ENCODE data around the gene C9orf78. TPM values are rescaled to one million over a fixed set of nuclear protein-coding genes. Genes with fewer than 3 reads are reported as not detected.

The C9orf78 gene
- total and polyA plus RNA-seq, 2 of the 8 experiments (the other 6 are each of a cell fraction or from before 2014, with no cell fraction given): 17.4 to 40.6 TPM

DNA sequence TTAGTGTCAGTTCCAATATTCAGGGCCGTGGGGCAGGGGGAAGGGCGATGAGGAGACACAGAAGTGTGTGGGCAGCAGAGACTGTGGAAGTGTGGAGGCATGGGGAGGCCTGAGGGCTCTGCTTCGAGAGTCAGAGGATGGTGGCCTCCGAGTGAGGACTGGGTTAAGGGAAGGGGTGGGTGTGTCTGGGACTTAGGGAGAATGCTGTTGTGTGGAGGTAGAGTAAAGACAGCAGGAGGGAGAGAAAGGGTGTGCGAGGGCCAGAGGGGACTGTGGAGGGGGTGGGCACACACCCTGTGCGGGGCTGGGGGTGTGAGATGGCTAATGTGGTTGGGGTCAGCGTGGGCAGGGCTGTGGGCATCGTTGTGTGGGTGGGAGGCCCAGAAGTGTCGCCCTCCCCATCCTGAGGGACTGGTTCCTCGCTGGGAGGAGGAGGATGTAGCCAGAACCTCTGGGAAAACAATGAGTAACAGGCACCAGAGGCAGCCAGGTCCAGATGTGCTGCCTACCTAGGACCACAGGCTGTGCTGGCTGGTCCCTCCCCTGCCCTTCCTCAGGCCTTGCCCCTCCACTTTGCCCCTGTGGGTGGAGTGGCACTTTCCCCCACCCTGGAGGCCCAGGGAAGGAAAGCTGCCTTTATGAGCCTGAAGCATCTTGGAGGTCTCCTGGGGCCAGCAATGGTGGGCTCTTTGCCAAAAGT, 4.4 kb upstream of the C9orf78 start:
- Histone ChIP-seq H4K8ac (ENCODE audit: extremely low read depth, insufficient read depth, low read length) (peak overlapping the region; percentile 7; the same call in 1 of the 2 replicates), H3K23me2 (ENCODE audit: low read depth, low read length) (peaks cover 3% of the 10 kb centered on the region), H3K4ac (replicated peaks; ENCODE audit: insufficient read length, low read depth, low read length) (no peak overlapping the region), H2BK5ac (ENCODE audit: low read depth, low read length) (peak overlapping the region; percentile 21; the same call in 1 of the 2 replicates), H2AK5ac (ENCODE audit: low read depth, low read length) (no peak overlapping the region), H4K91ac (replicated peaks; ENCODE audit: insufficient read length, low read length) (peak overlapping the region; percentile 57), H3K9ac (replicated peaks in 1 of 4; ENCODE audit: extremely low read depth in 1 of 4, low read depth in 3 of 4, low read length in 3 of 4) (no peak overlapping the region; a peak in 1 of 7 replicates), H2AFZ (ENCODE audit: low read length) (no peak overlapping the region), H3K4me1 (replicated peaks in 1 of 4; ENCODE audit: control insufficient read depth in 3 of 4, insufficient read depth in 4 of 4, low read length in 3 of 4) (peaks cover 5 to 18% (median 10%) of the 10 kb centered on the region in 4 experiments; a peak in 6 of 7 replicates), H2BK20ac (ENCODE audit: low read length) (no peak overlapping the region), H3K9me3 (ENCODE audit: insufficient read depth in 2 of 2, low read depth in 1 of 2, low read length in 1 of 2) (no peaks in the 10 kb centered on the region), H3K79me2 (ENCODE audit: control insufficient read depth in 1 of 2, insufficient read depth in 2 of 2, low read length in 2 of 2) (peaks cover 3 to 4% of the 10 kb centered on the region in 2 experiments; a peak in 3 of 4 replicates), H4K20me1 (replicated peaks in 1 of 2; ENCODE audit: control insufficient read depth in 1 of 2, insufficient read depth in 2 of 2, low read length in 2 of 2) (peaks cover 0 to 3% of the 10 kb centered on the region in 2 experiments), H2BK12ac (ENCODE audit: low read depth, low read length) (no peak overlapping the region), H2BK120ac (replicated peaks; ENCODE audit: low read depth, low read length) (no peak overlapping the region), H3K14ac (ENCODE audit: insufficient read length) (no peak overlapping the region), H3K23ac (ENCODE audit: insufficient read length) (no peak overlapping the region), H3K56ac (replicated peaks; ENCODE audit: insufficient read length, low read depth, low read length) (no peak overlapping the region), H3K18ac (ENCODE audit: extremely low read depth, low read length) (no peak overlapping the region), H3K27me3 (replicated peaks in 1 of 4; ENCODE audit: control insufficient read depth in 3 of 4, extremely low read depth in 1 of 4, insufficient read depth in 3 of 4, low read length in 3 of 4) (no peaks in the 10 kb centered on the region), H3K4me2 (ENCODE audit: insufficient read depth in 1 of 2, low read depth in 2 of 2, low read length in 2 of 2) (no peak overlapping the region), H3K4me3 (ENCODE audit: extremely low read depth in 1 of 4, insufficient read depth in 2 of 4, low read depth in 3 of 4, low read length in 4 of 4) (no peak overlapping the region), H3K79me1 (ENCODE audit: low read depth, low read length) (peaks cover 4% of the 10 kb centered on the region), H4K5ac (ENCODE audit: insufficient read length, low read depth, low read length) (no peak overlapping the region), H3K36me3 (ENCODE audit: control insufficient read depth in 2 of 4, insufficient read depth in 4 of 4, low read length in 3 of 4) (no peaks in the 10 kb centered on the region), H3K27ac (ENCODE audit: low read depth, low read length) (no peak overlapping the region), H2BK15ac (ENCODE audit: low read length) (0 out of 2 replicates have a peak overlapping the region, but pooled peaks have one; percentile 76)
- 74% methylated on average over 8 of the region's 10 CpGs; no CpG with 5 or more reads in 1 of the 2 experiments for whole genome bisulfite sequencing, 2 experiments (ENCODE audit: extremely low coverage in 1 of 2, insufficient coverage in 1 of 2, insufficient read length in 1 of 2, insufficient replicate concordance in 2 of 2, low coverage in 1 of 2, low lambda C conversion rate in 2 of 2, missing lambda C conversion rate in 1 of 2)
- DNase-seq (ENCODE audit: low read depth in 1 of 2, low spot score in 2 of 2) (no peak), FAIRE-seq (no peak)
- ChIA-PET CTCF (ENCODE audit: partially characterized antibody) (interaction anchor here (1.4 kb wide), 1 partner anchor 46 kb away, joined by 4 read pairs; no protein-coding TSS in a partner anchor), POLR2A (ENCODE audit: partially characterized antibody) (interaction anchor here (1.2 kb wide), 1 partner anchor 16 kb away, joined by 3 read pairs; no protein-coding TSS in a partner anchor)
- no peak for TF ChIP-seq FOSL1 (IDR thresholded peaks at IDR 0.05; ENCODE audit: insufficient read depth, low read depth, low read length)
